Mesodermal cell (in vitro differentiated cells): ENCODE measurements around the gene EXOSC6.
"Not testable (repeated sequence)": the region's sequence is repeated elsewhere in the genome, so short reads cannot be mapped to it uniquely, and the experiment has no call there.

Source experiments
- H3K27ac ChIP-seq: 2 replicates; pipeline ENCODE4 v1.7.0; 2013; ENCODE audit warnings: mild to moderate bottlenecking, low read depth, low read length, moderate library complexity; ENCODE audit not compliant: severe bottlenecking
- H3K36me3 ChIP-seq: 2 replicates; pipeline ENCODE4 v1.7.1; 2013; ENCODE audit warnings: mild to moderate bottlenecking, low read length, moderate library complexity; ENCODE audit not compliant: control insufficient read depth, insufficient read depth
- H3K4me1 ChIP-seq: one replicate; pipeline ENCODE4 v1.7.1; 2013; ENCODE audit warnings: mild to moderate bottlenecking, low read length; ENCODE audit not compliant: insufficient read depth, control insufficient read depth, poor library complexity, severe bottlenecking
- H3K4me3 ChIP-seq: 2 replicates; pipeline ENCODE4 v1.7.0; 2013; ENCODE audit warnings: low read length, control low read depth, mild to moderate bottlenecking; ENCODE audit not compliant: insufficient read depth, poor library complexity, severe bottlenecking; ENCODE audit errors: extremely low read depth
- H3K9me3 ChIP-seq: 2 replicates; pipeline ENCODE4 v1.7.1; 2013; ENCODE audit warnings: mild to moderate bottlenecking, low read length, moderate library complexity; ENCODE audit not compliant: control insufficient read depth
- WGBS, 2 experiments: methylation state at CpG; one replicate each; pipeline ENCODE4 v1.1.5; 2013; ENCODE audit warnings: missing lambda C conversion rate in 2 of 2; ENCODE audit not compliant: insufficient coverage in 2 of 2; 5-methylcytosine and 5-hydroxymethylcytosine counted together

Gene EXOSC6

GRCh38 chr16:70223971-70224513 lies 27.7 kb downstream of the EXOSC6 start:
- no CpG with 5 or more reads among the region's 3 CpGs for WGBS, 2 experiments
- not testable (repeated sequence) for H3K4me1 ChIP-seq, H3K9me3 ChIP-seq, H3K4me3 ChIP-seq, H3K27ac ChIP-seq
- peaks cover 12% of the 10 kb centered on the region for H3K36me3 ChIP-seq

GRCh38 chr16:70223216-70223615 lies 28.5 kb downstream of the EXOSC6 start:
- not testable (repeated sequence) for H3K27ac ChIP-seq, H3K4me1 ChIP-seq
- no CpG with 5 or more reads among the region's 2 CpGs for WGBS, 2 experiments

GRCh38 chr16:70222574-70222973 lies 29.2 kb downstream of the EXOSC6 start:
- no CpG with 5 or more reads among the region's 2 CpGs for WGBS, 2 experiments
- H3K9me3 ChIP-seq, H3K4me3 ChIP-seq, H3K4me1 ChIP-seq, H3K27ac ChIP-seq, H3K36me3 ChIP-seq: not testable (repeated sequence)

More at GRCh38 chr16:70223216-70223615, 28.5 kb downstream of the EXOSC6 start:
- not testable (repeated sequence) for H3K36me3 ChIP-seq, H3K9me3 ChIP-seq, H3K4me3 ChIP-seq

- H3K4me3 ChIP-seq, H3K9me3 ChIP-seq, H3K4me1 ChIP-seq, H3K27ac ChIP-seq: not testable (repeated sequence)
- no CpG with 5 or more reads among the region's 2 CpGs for WGBS, 2 experiments
- peaks cover 13% of the 10 kb centered on the region for H3K36me3 ChIP-seq
These were observed 33.2 kb downstream of the EXOSC6 start for GRCh38 chr16:70218586-70218985.

GRCh38 chr16:70206382-70206781 lies 45.4 kb downstream of the EXOSC6 start:
- not testable (repeated sequence) for H3K4me3 ChIP-seq, H3K4me1 ChIP-seq, H3K36me3 ChIP-seq, H3K9me3 ChIP-seq, H3K27ac ChIP-seq
- no CpG with 5 or more reads among the region's 6 CpGs for WGBS, 2 experiments

GRCh38 chr16:70204668-70205405 lies 46.9 kb downstream of the EXOSC6 start:
- no CpG with 5 or more reads among the region's 46 CpGs for WGBS, 2 experiments

GRCh38 chr16:70204010-70204409 lies 47.7 kb downstream of the EXOSC6 start:
- H3K9me3 ChIP-seq, H3K27ac ChIP-seq, H3K4me3 ChIP-seq, H3K4me1 ChIP-seq, H3K36me3 ChIP-seq: not testable (repeated sequence)
- WGBS, 2 experiments = 100% methylated on average over 3 of the region's 29 CpGs; no CpG with 5 or more reads in 1 of the 2 experiments

More at GRCh38 chr16:70204668-70205405, 46.9 kb downstream of the EXOSC6 start:
- not testable (repeated sequence) for H3K36me3 ChIP-seq, H3K4me1 ChIP-seq, H3K9me3 ChIP-seq, H3K4me3 ChIP-seq, H3K27ac ChIP-seq

- not testable (repeated sequence) for H3K36me3 ChIP-seq, H3K4me3 ChIP-seq, H3K9me3 ChIP-seq, H3K4me1 ChIP-seq, H3K27ac ChIP-seq
- WGBS, 2 experiments = 100% methylated on average over 1 of the region's 7 CpGs; no CpG with 5 or more reads in 1 of the 2 experiments
These were observed 48.2 kb downstream of the EXOSC6 start for GRCh38 chr16:70203508-70203907.

- H3K36me3 ChIP-seq, H3K9me3 ChIP-seq, H3K4me1 ChIP-seq, H3K4me3 ChIP-seq, H3K27ac ChIP-seq: not testable (repeated sequence)
- no CpG with 5 or more reads among the region's 8 CpGs for WGBS, 2 experiments
These were observed 51.7 kb downstream of the EXOSC6 start for GRCh38 chr16:70200063-70200462.

GRCh38 chr16:70199170-70199569 lies 52.6 kb downstream of the EXOSC6 start:
- not testable (repeated sequence) for H3K36me3 ChIP-seq, H3K4me1 ChIP-seq, H3K4me3 ChIP-seq, H3K27ac ChIP-seq, H3K9me3 ChIP-seq
- WGBS, 2 experiments = 77 to 96% methylated on average over 3 to 4 of the region's 9 CpGs

GRCh38 chr16:70198666-70199065 lies 53.1 kb downstream of the EXOSC6 start:
- not testable (repeated sequence) for H3K36me3 ChIP-seq, H3K27ac ChIP-seq, H3K4me3 ChIP-seq, H3K9me3 ChIP-seq, H3K4me1 ChIP-seq
- 100% methylated on average over 1 of the region's 3 CpGs for WGBS, 2 experiments
